Stimulated activated CD8-positive, alpha-beta memory T cell treated with anti-CD3 and anti-CD28 coated beads, Interleukin-7, amount 100 ng/mL, for 24 hours (primary cell): Measurements from ENCODE around the gene NXPH1.
"Not testable (repeated sequence)": the region's sequence is repeated elsewhere in the genome, so short reads cannot be mapped to it uniquely, and the experiment has no call there.

Experiments used
- DNase-seq: peaks from one replicate; pipeline ENCODE4 v3.0.0-alpha.2; 2020; ENCODE audit warnings: low read depth

Gene NXPH1

DNA sequence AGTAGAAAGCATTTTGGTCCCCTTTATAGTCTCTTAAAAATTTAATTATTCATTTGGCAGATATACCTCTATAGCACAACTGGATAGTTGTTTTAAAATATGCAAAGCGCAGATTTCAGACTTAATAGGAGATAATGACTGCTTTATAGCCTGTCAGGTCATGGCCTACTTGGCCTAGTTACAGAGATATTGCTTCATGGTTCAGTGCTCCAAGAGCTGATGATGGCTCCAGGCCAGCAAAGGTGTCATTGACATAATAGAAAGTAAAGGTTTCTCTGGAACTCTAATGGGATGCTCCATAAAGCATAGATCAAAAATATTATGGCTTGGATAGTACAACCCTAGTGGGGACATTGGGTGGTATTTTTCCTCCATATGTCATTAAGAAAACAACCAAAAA is 285.7 kb downstream of the NXPH1 start:
- no peak for DNase-seq

GRCh38 chr7:8724080-8724718 is 290.8 kb downstream of the NXPH1 start:
- DNase-seq, result no peak

DNA sequence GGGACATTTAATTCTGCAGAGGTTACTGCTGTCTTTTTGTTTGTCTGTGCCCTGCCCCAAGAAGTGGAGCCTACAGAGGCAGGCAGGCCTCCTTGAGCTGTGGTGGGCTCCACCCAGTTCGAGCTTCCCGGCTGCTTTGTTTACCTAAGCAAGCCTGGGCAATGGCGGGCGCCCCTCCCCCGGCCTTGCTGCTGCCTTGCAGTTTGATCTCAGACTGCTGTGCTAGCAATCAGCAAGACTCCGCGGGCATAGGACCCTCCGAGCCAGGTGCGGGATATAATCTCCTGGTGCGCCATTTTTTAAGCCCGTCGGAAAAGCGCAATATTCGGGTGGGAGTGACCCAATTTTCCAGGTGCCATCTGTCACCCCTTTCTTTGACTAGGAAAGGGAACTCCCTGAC is 298.3 kb downstream of the NXPH1 start:
- not testable (repeated sequence) for DNase-seq

- no peak for DNase-seq
These were observed 306.4 kb downstream of the NXPH1 start for GRCh38 chr7:8739837-8740236.

GRCh38 chr7:8742837-8743236 is 309.4 kb downstream of the NXPH1 start:
- DNase-seq, result no peak

DNA sequence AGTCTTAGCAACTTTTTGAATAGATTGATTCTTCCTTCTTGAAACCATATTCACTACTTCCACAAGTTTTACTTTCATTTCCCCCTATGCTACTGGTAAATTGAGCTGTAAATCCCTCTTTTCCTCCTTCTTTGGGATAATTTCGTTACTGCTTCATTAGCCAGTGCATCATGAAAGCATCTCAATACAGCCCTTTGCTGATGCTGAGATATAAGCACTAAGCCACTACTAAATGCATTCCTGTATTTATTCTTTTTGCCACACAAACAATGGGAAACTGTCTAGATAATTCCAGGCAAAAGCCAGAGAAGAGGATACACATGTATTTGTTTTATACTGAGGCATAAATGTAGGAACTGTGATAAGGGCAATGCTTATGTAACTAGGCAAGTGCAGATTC is 313.9 kb downstream of the NXPH1 start:
- DNase-seq, result no peak

GRCh38 chr7:8751557-8752231 is 318.3 kb downstream of the NXPH1 start:
- DNase-seq, result no peak

GRCh38 chr7:8753355-8753754 is 319.9 kb downstream of the NXPH1 start:
- no peak for DNase-seq

GRCh38 chr7:8761731-8762130 is 328.3 kb downstream of the NXPH1 start:
- DNase-seq, result no peak

GRCh38 chr7:8762803-8763202 is 329.4 kb downstream of the NXPH1 start:
- no peak for DNase-seq

GRCh38 chr7:8765374-8765773 is 332.0 kb downstream of the NXPH1 start:
- no peak for DNase-seq

GRCh38 chr7:8773518-8773917 is 340.1 kb downstream of the NXPH1 start:
- no peak for DNase-seq

DNA sequence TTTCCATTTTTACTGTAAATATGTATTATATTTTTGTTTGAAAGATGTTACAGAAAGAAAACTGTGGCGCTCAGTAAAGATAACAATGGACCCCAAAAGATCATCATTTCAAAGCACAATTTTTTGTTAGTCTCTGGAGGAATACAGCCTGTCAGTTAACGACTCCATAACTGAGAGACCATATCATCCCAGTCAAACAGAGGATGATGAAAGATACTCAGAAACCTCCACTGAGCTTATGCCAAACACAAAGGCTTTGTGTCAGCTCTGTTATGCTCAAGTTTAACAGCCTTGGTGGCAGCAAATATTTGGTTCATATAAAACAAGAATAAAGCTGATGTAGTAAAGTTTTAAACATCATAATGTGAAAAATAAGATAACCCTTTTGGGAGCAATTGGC is 345.1 kb downstream of the NXPH1 start:
- no peak for DNase-seq

DNA sequence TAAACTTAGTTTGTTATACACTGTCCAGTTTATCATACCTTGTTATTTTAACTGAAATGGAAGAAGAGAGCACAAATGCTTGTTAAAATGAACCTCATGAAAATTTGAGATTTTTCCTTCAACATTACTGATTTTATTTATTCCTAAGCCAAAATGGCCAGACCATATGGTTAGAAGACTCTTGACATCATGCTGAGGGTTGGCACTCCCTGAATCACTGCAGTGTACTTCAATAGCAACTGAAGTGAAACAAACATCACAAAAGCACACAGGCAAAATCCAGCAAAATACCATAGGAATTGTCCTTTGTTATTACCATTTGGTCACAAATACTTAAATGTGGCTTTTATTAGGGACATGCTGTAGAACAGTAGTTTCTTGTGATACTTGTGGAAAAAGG is 347.8 kb downstream of the NXPH1 start:
- no peak for DNase-seq

DNA sequence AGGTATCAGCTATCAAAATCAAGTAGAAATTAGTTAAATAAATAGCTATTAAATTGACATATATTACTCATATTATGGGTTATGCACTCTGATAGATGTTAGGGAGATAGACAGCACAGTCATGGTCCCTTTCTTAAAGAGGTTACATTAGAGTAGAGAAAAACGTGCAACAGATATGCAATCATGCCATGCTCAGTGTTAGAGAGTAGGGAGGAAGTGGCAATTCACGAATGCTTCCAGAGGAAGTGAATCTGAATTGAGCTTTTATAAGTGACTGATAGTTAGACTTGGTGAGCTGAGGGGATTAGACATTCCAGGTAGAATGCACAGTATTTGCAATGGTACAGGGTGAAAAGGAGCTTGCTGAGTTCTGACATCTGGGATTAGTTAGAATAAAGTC is 349.8 kb downstream of the NXPH1 start:
- DNase-seq, result no peak

GRCh38 chr7:8785081-8785480 is 351.7 kb downstream of the NXPH1 start:
- no peak for DNase-seq

DNA sequence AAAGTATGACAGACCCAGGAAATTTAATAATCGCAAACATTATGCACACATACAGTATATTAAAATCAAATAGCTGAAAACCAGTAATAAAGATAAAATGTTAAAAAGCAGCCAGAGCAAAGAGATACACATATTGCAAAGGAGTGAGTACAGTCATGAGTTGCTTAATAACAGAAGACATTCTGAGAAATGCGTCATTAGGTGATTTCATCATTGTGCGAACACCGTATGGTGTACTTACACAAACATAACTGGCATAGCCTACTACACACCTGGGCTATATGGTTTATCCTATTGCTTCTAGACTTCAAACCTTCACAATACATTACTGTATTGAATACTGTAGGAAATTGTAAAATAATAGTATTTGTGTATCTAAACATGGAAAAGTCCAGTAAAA is 367.6 kb downstream of the NXPH1 start:
- no peak for DNase-seq
